HL-60 (cell line): Measurements from ENCODE around the gene ARHGAP40.

Experiments
- GABPA ChIP-seq: IDR thresholded peaks from 2 replicates; pipeline ENCODE4 v1.6.1; 2012; ENCODE audit warnings: low read depth
- POLR2AphosphoS5 ChIP-seq: IDR thresholded peaks from 2 replicates; pipeline ENCODE4 v1.6.1; 2012; ENCODE audit warnings: low read depth
- SPI1 ChIP-seq: IDR thresholded peaks from 2 replicates; pipeline ENCODE4 v1.6.1; 2012; ENCODE audit warnings: low read depth, mild to moderate bottlenecking, borderline replicate concordance
- TF ChIP-seq, protein P1 (sequence below): IDR thresholded peaks from one replicate; pipeline ENCODE4 v1.5.1; 2011; ENCODE audit warnings: low read length, control low read depth, inconsistent platforms; ENCODE audit not compliant: insufficient read depth
- TF ChIP-seq, protein P2 (sequence below): IDR thresholded peaks from 2 replicates; pipeline ENCODE4 v1.6.1; 2012; ENCODE audit warnings: low read depth; ENCODE audit not compliant: insufficient replicate concordance

DNA sequence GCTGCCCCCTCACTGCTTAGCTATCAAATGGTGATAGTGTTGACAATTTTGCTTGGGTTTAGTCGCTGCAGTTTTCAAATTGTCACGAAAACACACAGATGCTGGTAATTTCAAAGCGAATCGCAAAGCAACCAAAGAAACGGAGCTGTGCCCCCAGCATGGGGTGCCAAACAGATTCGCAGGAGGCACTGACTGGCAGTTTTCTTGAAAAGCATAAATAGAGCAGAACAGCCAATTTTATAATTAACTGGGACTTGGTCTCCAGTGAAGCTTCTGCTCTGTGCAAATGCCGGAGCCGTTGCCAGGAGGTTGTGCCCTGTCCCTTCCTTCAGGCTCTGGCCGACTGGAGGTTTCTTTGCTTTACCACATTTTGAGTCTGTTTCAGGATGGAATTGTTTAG lies 18.8 kb downstream of the ARHGAP40 start:
- TF ChIP-seq, protein P1, sequence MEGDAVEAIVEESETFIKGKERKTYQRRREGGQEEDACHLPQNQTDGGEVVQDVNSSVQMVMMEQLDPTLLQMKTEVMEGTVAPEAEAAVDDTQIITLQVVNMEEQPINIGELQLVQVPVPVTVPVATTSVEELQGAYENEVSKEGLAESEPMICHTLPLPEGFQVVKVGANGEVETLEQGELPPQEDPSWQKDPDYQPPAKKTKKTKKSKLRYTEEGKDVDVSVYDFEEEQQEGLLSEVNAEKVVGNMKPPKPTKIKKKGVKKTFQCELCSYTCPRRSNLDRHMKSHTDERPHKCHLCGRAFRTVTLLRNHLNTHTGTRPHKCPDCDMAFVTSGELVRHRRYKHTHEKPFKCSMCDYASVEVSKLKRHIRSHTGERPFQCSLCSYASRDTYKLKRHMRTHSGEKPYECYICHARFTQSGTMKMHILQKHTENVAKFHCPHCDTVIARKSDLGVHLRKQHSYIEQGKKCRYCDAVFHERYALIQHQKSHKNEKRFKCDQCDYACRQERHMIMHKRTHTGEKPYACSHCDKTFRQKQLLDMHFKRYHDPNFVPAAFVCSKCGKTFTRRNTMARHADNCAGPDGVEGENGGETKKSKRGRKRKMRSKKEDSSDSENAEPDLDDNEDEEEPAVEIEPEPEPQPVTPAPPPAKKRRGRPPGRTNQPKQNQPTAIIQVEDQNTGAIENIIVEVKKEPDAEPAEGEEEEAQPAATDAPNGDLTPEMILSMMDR = no peak
- TF ChIP-seq POLR2AphosphoS5 (no peak), SPI1 (no peak), GABPA (no peak)
- TF ChIP-seq, protein P2, sequence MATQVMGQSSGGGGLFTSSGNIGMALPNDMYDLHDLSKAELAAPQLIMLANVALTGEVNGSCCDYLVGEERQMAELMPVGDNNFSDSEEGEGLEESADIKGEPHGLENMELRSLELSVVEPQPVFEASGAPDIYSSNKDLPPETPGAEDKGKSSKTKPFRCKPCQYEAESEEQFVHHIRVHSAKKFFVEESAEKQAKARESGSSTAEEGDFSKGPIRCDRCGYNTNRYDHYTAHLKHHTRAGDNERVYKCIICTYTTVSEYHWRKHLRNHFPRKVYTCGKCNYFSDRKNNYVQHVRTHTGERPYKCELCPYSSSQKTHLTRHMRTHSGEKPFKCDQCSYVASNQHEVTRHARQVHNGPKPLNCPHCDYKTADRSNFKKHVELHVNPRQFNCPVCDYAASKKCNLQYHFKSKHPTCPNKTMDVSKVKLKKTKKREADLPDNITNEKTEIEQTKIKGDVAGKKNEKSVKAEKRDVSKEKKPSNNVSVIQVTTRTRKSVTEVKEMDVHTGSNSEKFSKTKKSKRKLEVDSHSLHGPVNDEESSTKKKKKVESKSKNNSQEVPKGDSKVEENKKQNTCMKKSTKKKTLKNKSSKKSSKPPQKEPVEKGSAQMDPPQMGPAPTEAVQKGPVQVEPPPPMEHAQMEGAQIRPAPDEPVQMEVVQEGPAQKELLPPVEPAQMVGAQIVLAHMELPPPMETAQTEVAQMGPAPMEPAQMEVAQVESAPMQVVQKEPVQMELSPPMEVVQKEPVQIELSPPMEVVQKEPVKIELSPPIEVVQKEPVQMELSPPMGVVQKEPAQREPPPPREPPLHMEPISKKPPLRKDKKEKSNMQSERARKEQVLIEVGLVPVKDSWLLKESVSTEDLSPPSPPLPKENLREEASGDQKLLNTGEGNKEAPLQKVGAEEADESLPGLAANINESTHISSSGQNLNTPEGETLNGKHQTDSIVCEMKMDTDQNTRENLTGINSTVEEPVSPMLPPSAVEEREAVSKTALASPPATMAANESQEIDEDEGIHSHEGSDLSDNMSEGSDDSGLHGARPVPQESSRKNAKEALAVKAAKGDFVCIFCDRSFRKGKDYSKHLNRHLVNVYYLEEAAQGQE = no peak
